ENCODE data around the gene SUMO3. TPM values are rescaled to one million over a fixed set of nuclear protein-coding genes. Genes with fewer than 3 reads are reported as not detected.
"Not testable (repeated sequence)": the region's sequence is repeated elsewhere in the genome, so short reads cannot be mapped to it uniquely, and the experiment has no call there.

SUMO3 gene
- total and polyA plus RNA-seq, 2 of the 13 experiments (the other 11 are each of a cell fraction or from before 2014, with no cell fraction given): 51.4 to 92.4 TPM

DNA sequence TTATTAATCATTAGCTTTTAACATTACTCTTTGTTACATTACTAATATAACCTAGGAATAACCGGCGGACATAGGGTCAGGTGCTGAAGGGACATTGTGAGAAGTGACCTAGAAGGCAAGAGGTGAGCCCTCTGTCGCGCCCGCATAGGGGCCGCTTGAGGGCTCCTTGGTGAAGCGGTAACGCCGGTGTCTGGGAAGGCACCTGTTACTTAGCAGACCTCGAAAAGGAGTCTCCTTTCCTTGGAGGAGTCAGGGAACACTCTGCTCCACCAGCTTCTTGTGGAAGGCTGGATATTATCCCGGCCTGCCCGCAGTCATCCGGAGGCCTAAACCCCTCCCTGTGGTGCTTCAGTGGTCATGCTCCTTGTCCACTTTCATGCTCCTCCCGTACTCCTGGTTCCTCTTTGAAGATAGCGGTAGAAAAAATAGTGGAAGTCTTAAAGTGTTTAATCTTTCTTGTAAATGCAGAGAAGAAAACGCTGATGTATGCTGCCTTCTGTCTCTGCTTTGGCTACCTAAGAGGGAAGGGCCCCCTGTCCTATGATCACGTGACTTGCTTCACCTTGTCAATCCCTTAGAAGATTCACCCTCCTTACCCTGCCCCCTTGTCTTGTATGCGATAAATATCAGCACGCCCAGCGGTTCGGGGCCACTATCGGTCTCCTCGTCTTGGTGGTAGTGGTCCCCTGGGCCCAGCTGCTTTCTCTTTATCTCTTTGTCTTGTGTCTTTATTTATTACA lies 14.8 kb upstream of the SUMO3 start:
- intact Hi-C loops (cut with micrococcal nuclease; ENCODE audit: unreplicated experiment); DNase-seq (ENCODE audit: low spot score); H3K4me3 ChIP-seq (replicated peaks in 1 of 3; ENCODE audit: insufficient read depth in 1 of 3, low read depth in 2 of 3, low read length in 3 of 3); BruUV-seq (replicated peaks); H3K4me2 ChIP-seq (ENCODE audit: low read depth, low read length); FAIRE-seq; H2AFZ ChIP-seq (ENCODE audit: low read length); in situ Hi-C loops (cut with HindIII; ENCODE audit: extremely low pct_ligation_motif_present, low pct_unique_long_range_greater_than_20kb); CTCF ChIA-PET (ENCODE audit: low intra/inter-chr PET ratio, low total read pairs); H3K79me2 ChIP-seq (ENCODE audit: insufficient read depth, low read length); POLR2A ChIA-PET; ATAC-seq; H3K36me3 ChIP-seq (replicated peaks in 1 of 2; ENCODE audit: control insufficient read depth in 1 of 2, insufficient read depth in 2 of 2, low read length in 2 of 2); H3K27ac ChIP-seq (ENCODE audit: extremely low read length, insufficient read depth, low read length); H3K9ac ChIP-seq (ENCODE audit: insufficient read depth, low read depth, low read length); H4K20me1 ChIP-seq (ENCODE audit: insufficient read depth, low read length); TF ChIP-seq USF2 (CRISPR knock-in tag; IDR thresholded peaks at IDR 0.05; ENCODE audit: borderline replicate concordance): not testable (repeated sequence)
- Histone ChIP-seq H3K4me1 (ENCODE audit: insufficient read depth, low read length) (peaks cover 32% of the 10 kb centered on the region), H3K9me3 (ENCODE audit: low read length) (peaks cover 20% of the 10 kb centered on the region), H3K27me3 (ENCODE audit: control insufficient read depth in 1 of 2, insufficient read depth in 2 of 2, low read length in 2 of 2) (peaks cover 4 to 14% of the 10 kb centered on the region in 2 experiments)
- TF ChIP-seq USF2 (IDR thresholded peaks at IDR 0.05; ENCODE audit: low read depth, low read length) (peak; percentile 59), RAD51 (IDR thresholded peaks at IDR 0.05; ENCODE audit: borderline replicate concordance) (peak; percentile 75)
- WGBS (ENCODE audit: low lambda C conversion rate): 65% methylated on average over 23 of the region's 23 CpGs

DNA sequence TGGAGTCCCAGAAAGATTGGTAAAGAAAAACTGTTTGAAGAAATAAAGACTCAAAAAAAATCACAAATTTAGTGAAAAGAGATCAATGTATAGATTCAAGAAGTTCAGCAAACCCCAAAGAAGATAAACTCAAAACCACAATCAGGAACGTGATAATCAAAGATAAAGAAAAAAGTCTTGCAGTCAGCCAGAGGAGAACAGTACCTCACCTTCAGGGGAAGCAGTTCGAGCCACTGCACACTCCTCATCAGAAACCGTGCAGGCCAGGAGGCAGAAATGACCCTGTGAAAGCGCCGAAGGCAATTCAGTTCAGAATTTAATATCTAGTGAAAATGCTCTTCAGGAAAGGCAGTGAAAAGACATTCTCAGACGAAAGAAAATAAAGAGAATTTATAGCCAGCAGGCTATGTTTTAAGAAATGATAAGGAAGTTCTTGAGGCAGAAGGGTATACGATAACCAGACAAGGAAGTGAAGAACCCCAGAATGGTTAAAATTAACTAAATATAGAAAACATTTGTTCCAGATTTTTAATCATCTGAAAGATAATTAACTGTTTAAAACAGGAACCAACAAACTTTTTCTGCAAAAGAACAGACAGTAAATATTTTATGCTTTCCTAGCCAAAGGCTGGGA lies 13.5 kb upstream of the SUMO3 start:
- DNase-seq (ENCODE audit: low spot score) (no peak), ATAC-seq (no peak), FAIRE-seq (no peak)
- no peaks in the 10 kb centered on the region for H3K36me3 ChIP-seq (replicated peaks in 1 of 2; ENCODE audit: control insufficient read depth in 1 of 2, insufficient read depth in 2 of 2, low read length in 2 of 2)
- no peak overlapping the region for H3K4me2 ChIP-seq (ENCODE audit: low read depth, low read length)
- BruUV-seq (replicated peaks): no TSS peak
- H3K27me3 ChIP-seq (ENCODE audit: control insufficient read depth in 1 of 2, insufficient read depth in 2 of 2, low read length in 2 of 2): peaks cover 4 to 14% of the 10 kb centered on the region in 2 experiments
- in situ Hi-C loops (cut with HindIII; ENCODE audit: extremely low pct_ligation_motif_present, low pct_unique_long_range_greater_than_20kb) (no loop called here), intact Hi-C loops (cut with micrococcal nuclease; ENCODE audit: unreplicated experiment) (no loop called here)
- H3K9ac ChIP-seq (ENCODE audit: insufficient read depth, low read depth, low read length): no peak overlapping the region
- CTCF ChIA-PET (ENCODE audit: low intra/inter-chr PET ratio, low total read pairs): no interaction called here
- peaks cover 29% of the 10 kb centered on the region for H3K9me3 ChIP-seq (ENCODE audit: low read length)
- H3K27ac ChIP-seq (ENCODE audit: extremely low read length, insufficient read depth, low read length): no peak overlapping the region
- 52% methylated on average over 7 of the region's 7 CpGs for WGBS (ENCODE audit: low lambda C conversion rate)
- peaks cover 19% of the 10 kb centered on the region for H3K4me1 ChIP-seq (ENCODE audit: insufficient read depth, low read length)
- no peak overlapping the region for H3K4me3 ChIP-seq (replicated peaks in 1 of 3; ENCODE audit: insufficient read depth in 1 of 3, low read depth in 2 of 3, low read length in 3 of 3)
- POLR2A ChIA-PET: no interaction called here
- H3K79me2 ChIP-seq (ENCODE audit: insufficient read depth, low read length): no peaks in the 10 kb centered on the region
- H2AFZ ChIP-seq (ENCODE audit: low read length): no peak overlapping the region
- no peaks in the 10 kb centered on the region for H4K20me1 ChIP-seq (ENCODE audit: insufficient read depth, low read length)
- TF ChIP-seq ZKSCAN8 (CRISPR knock-in tag; IDR thresholded peaks at IDR 0.05; ENCODE audit: borderline replicate concordance) (no peak), DR1 (CRISPR knock-in tag; IDR thresholded peaks at IDR 0.05) (no peak), ZBTB1 (CRISPR knock-in tag; IDR thresholded peaks at IDR 0.05; ENCODE audit: borderline replicate concordance) (no peak), ESRRA (CRISPR knock-in tag; IDR thresholded peaks at IDR 0.05; ENCODE audit: low read depth) (no peak), KLF15 (CRISPR knock-in tag; IDR thresholded peaks at IDR 0.05; ENCODE audit: borderline replicate concordance) (no peak), ZNF263 (CRISPR knock-in tag; IDR thresholded peaks at IDR 0.05) (no peak), MEIS1 (CRISPR knock-in tag; IDR thresholded peaks at IDR 0.05; ENCODE audit: borderline replicate concordance) (no peak), ISX (CRISPR knock-in tag; conservative IDR thresholded peaks at IDR 0.05) (no peak), ZNF501 (CRISPR knock-in tag; IDR thresholded peaks at IDR 0.05) (no peak), ZNF549 (CRISPR knock-in tag; IDR thresholded peaks at IDR 0.05) (no peak), CREBL2 (CRISPR knock-in tag; IDR thresholded peaks at IDR 0.05; ENCODE audit: borderline replicate concordance) (no peak), ZNF30 (CRISPR knock-in tag; IDR thresholded peaks at IDR 0.05) (no peak), ZNF510 (CRISPR knock-in tag; IDR thresholded peaks at IDR 0.05; ENCODE audit: low read depth) (no peak), MEIS2 (CRISPR knock-in tag; IDR thresholded peaks at IDR 0.05) (no peak)
